Mesenchymal stem cell (in vitro differentiated cells and primary cell): ENCODE measurements around the gene NMT2.

ENCODE experiments used
- DNase-seq: peaks from one replicate; pipeline ENCODE4 v3.0.0-alpha.2; 2013
- H2AFZ ChIP-seq: one replicate; pipeline ENCODE4 v1.6.1; 2013; ENCODE audit warnings: low read depth, mild to moderate bottlenecking, control low read depth, inconsistent platforms, low read length, moderate library complexity
- H2AK5ac ChIP-seq: 2 replicates; pipeline ENCODE4 v1.6.1; 2013; ENCODE audit warnings: low read length, moderate library complexity, mild to moderate bottlenecking, inconsistent platforms; ENCODE audit not compliant: severe bottlenecking
- H2BK120ac ChIP-seq: one replicate; pipeline ENCODE4 v1.6.1; 2013; ENCODE audit warnings: low read depth, mild to moderate bottlenecking, inconsistent platforms, low read length, moderate library complexity
- H2BK12ac ChIP-seq, 2 experiments: one replicate each; pipeline ENCODE4 v1.6.1; 2013; ENCODE audit warnings: inconsistent platforms in 2 of 2, low read length in 2 of 2, mild to moderate bottlenecking in 2 of 2, moderate library complexity in 2 of 2, control low read depth in 1 of 2
- H2BK15ac ChIP-seq: one replicate; pipeline ENCODE4 v1.6.1; 2013; ENCODE audit warnings: mild to moderate bottlenecking, low read depth, inconsistent platforms; ENCODE audit not compliant: poor library complexity, severe bottlenecking
- H2BK5ac ChIP-seq: 2 replicates; pipeline ENCODE4 v1.6.1; 2013; ENCODE audit warnings: low read depth, mild to moderate bottlenecking, low read length, control low read depth, inconsistent platforms; ENCODE audit not compliant: poor library complexity, severe bottlenecking
- H3K14ac ChIP-seq, 2 experiments: one replicate each; pipeline ENCODE4 v1.6.1; 2013; ENCODE audit warnings: inconsistent platforms in 2 of 2, low read length in 2 of 2, control low read depth in 1 of 2, mild to moderate bottlenecking in 1 of 2, moderate library complexity in 1 of 2
- H3K18ac ChIP-seq, 2 experiments: one replicate each; pipeline ENCODE4 v1.6.1; 2013; ENCODE audit warnings: inconsistent platforms in 2 of 2, low read length in 2 of 2, control low read depth in 1 of 2, low read depth in 1 of 2, mild to moderate bottlenecking in 1 of 2
- H3K23ac ChIP-seq, 2 experiments: one replicate each; pipeline ENCODE4 v1.6.1; 2013; ENCODE audit warnings: inconsistent platforms in 2 of 2, low read length in 2 of 2, mild to moderate bottlenecking in 2 of 2, moderate library complexity in 2 of 2, control low read depth in 1 of 2
- H3K27ac ChIP-seq: 2 replicates; pipeline ENCODE4 v1.5.1; 2013; ENCODE audit warnings: mild to moderate bottlenecking, moderate library complexity, low read length, control low read depth, inconsistent platforms; ENCODE audit not compliant: poor library complexity, severe bottlenecking
- H3K27me3 ChIP-seq, 2 experiments: 2 replicates each; pipeline versions ENCODE4 v1.6.1 to v1.7.0; 2013; ENCODE audit warnings: low read length in 2 of 2, mild to moderate bottlenecking in 2 of 2, moderate library complexity in 2 of 2, control low read depth in 1 of 2, inconsistent platforms in 1 of 2; ENCODE audit not compliant: control insufficient read depth in 1 of 2, insufficient read depth in 1 of 2
- H3K36me3 ChIP-seq, 2 experiments: 2 replicates each; pipeline versions ENCODE4 v1.6.1 to v1.7.0; 2013; ENCODE audit warnings: low read length in 2 of 2, control low read depth in 1 of 2, inconsistent platforms in 1 of 2, low read depth in 1 of 2, mild to moderate bottlenecking in 1 of 2; ENCODE audit not compliant: insufficient read depth in 2 of 2, control insufficient read depth in 1 of 2
- H3K4ac ChIP-seq, 2 experiments: one replicate each; pipeline ENCODE4 v1.6.1; 2013; ENCODE audit warnings: inconsistent platforms in 2 of 2, low read length in 2 of 2, mild to moderate bottlenecking in 2 of 2, moderate library complexity in 2 of 2, control low read depth in 1 of 2, low read depth in 1 of 2
- H3K4me1 ChIP-seq: 2 replicates; pipeline ENCODE4 v1.6.1; 2013; ENCODE audit warnings: low read depth, low read length, control low read depth; ENCODE audit not compliant: control insufficient read depth, insufficient read depth
- H3K4me2 ChIP-seq: 2 replicates; pipeline ENCODE4 v1.6.1; 2013; ENCODE audit warnings: low read length, mild to moderate bottlenecking, inconsistent platforms; ENCODE audit not compliant: poor library complexity, severe bottlenecking
- H3K4me3 ChIP-seq, 2 experiments: 2 replicates each; pipeline versions ENCODE4 v1.5.1 to v1.7.0; 2013; ENCODE audit warnings: low read length in 2 of 2, mild to moderate bottlenecking in 2 of 2, control low read depth in 1 of 2, low read depth in 1 of 2; ENCODE audit not compliant: insufficient read depth in 1 of 2
- H3K79me1 ChIP-seq: replicated peaks from 2 replicates; pipeline ENCODE4 v1.6.1; 2013; ENCODE audit warnings: mild to moderate bottlenecking, control low read depth, low read length, inconsistent platforms; ENCODE audit not compliant: poor library complexity, severe bottlenecking
- H3K9ac ChIP-seq: 2 replicates; pipeline ENCODE4 v1.7.0; 2013; ENCODE audit warnings: mild to moderate bottlenecking, low read length, moderate library complexity
- H3K9me3 ChIP-seq: 2 replicates; pipeline ENCODE4 v1.7.0; 2013; ENCODE audit warnings: mild to moderate bottlenecking, low read length; ENCODE audit not compliant: control insufficient read depth
- H4K8ac ChIP-seq: one replicate; pipeline ENCODE4 v1.6.1; 2013; ENCODE audit warnings: inconsistent platforms, mild to moderate bottlenecking, low read length, moderate library complexity
- H4K91ac ChIP-seq: one replicate; pipeline ENCODE4 v1.6.1; 2013; ENCODE audit warnings: mild to moderate bottlenecking, low read length, inconsistent platforms
- WGBS: methylation state at CpG from one replicate; pipeline ENCODE4 v1.1.7; 2013; ENCODE audit warnings: mixed read lengths; 5-methylcytosine and 5-hydroxymethylcytosine counted together

Gene NMT2

GRCh38 chr10:15141136-15142054 lies 27.1 kb downstream of the NMT2 start:
- Histone ChIP-seq H3K36me3 (peaks cover 7 to 18% of the 10 kb centered on the region in 2 experiments), H2BK5ac (no peak overlapping the region), H4K91ac (no peak overlapping the region), H3K9ac (no peak overlapping the region), H3K4me2 (no peak overlapping the region), H3K27me3 (no peaks in the 10 kb centered on the region), H3K4me1 (peaks cover 5% of the 10 kb centered on the region), H3K27ac (no peak overlapping the region), H3K23ac (no peak overlapping the region), H3K18ac (no peak overlapping the region), H2AFZ (no peak overlapping the region), H3K4ac (no peak overlapping the region), H2BK12ac (no peak overlapping the region), H3K9me3 (no peaks in the 10 kb centered on the region), H3K79me1 (peaks cover 22% of the 10 kb centered on the region), H2BK120ac (no peak overlapping the region), H2AK5ac (no peak overlapping the region), H4K8ac (no peak overlapping the region), H3K4me3 (no peak overlapping the region), H2BK15ac (no peak overlapping the region), H3K14ac (no peak overlapping the region)
- DNase-seq = no peak
- 92% methylated on average over 16 of the region's 16 CpGs for WGBS

- H3K4me2 ChIP-seq = no peak overlapping the region
- no peaks in the 10 kb centered on the region for H3K27me3 ChIP-seq
- 97% methylated on average over 7 of the region's 7 CpGs for WGBS
- no peak overlapping the region for H2AK5ac ChIP-seq
- no peak for DNase-seq
- peak overlapping the region in 1 of 2 experiments; percentile 56 for H3K18ac ChIP-seq
- peaks cover 21% of the 10 kb centered on the region for H3K79me1 ChIP-seq
- no peak overlapping the region for H4K91ac ChIP-seq
- no peak overlapping the region for H4K8ac ChIP-seq
- no peak overlapping the region for H2BK5ac ChIP-seq
- no peak overlapping the region for H3K9ac ChIP-seq
- no peak overlapping the region for H3K4me3 ChIP-seq
- no peaks in the 10 kb centered on the region for H3K9me3 ChIP-seq
- H3K4ac ChIP-seq = peak overlapping the region in 1 of 2 experiments; percentile 30
- no peak overlapping the region for H3K27ac ChIP-seq
- peaks cover 4% of the 10 kb centered on the region for H3K4me1 ChIP-seq
- H2BK120ac ChIP-seq = no peak overlapping the region
- H3K23ac ChIP-seq = no peak overlapping the region
- peaks cover 10 to 21% of the 10 kb centered on the region in 2 experiments for H3K36me3 ChIP-seq
- H2BK15ac ChIP-seq = no peak overlapping the region
- H2BK12ac ChIP-seq = no peak overlapping the region
- H3K14ac ChIP-seq = no peak overlapping the region
- H2AFZ ChIP-seq = no peak overlapping the region
Measured at GRCh38 chr10:15140698-15141097, 27.8 kb downstream of the NMT2 start.

DNA sequence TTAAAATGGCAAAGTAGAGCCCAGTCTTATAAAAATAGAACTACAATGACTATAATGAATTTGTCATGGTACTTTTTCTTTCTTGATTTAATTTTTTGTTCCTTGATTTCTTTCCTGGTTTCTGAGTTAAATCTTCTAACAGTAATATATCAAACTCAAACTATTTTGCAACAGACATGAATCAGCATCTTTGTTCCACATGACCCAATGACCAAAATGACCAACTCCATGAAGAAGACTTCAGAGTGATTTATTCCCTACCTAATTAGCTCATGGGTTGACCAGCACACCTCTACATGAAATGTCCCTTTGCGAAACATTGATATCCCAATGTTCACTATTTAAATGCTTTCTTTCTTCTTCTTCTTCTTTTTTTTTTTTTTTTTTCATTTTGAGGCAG lies 30.9 kb downstream of the NMT2 start:
- H3K36me3 ChIP-seq = peaks cover 32 to 51% of the 10 kb centered on the region in 2 experiments
- peak; percentile 47 for DNase-seq
- no peak overlapping the region for H3K4me2 ChIP-seq
- H2BK120ac ChIP-seq = no peak overlapping the region
- no peak overlapping the region for H2AFZ ChIP-seq
- no peak overlapping the region for H4K91ac ChIP-seq
- no peak overlapping the region for H2BK12ac ChIP-seq
- no peak overlapping the region for H3K14ac ChIP-seq
- H3K18ac ChIP-seq = no peak overlapping the region
- H3K4ac ChIP-seq = no peak overlapping the region
- H2BK5ac ChIP-seq = no peak overlapping the region
- no peak overlapping the region for H4K8ac ChIP-seq
- WGBS = 100% methylated on average over 1 of the region's 1 CpG
- no peak overlapping the region for H3K23ac ChIP-seq
- peak overlapping the region; percentile 37 for H3K9ac ChIP-seq
- H3K4me1 ChIP-seq = peaks cover 3% of the 10 kb centered on the region
- peaks cover 14% of the 10 kb centered on the region for H3K79me1 ChIP-seq
- no peak overlapping the region for H2BK15ac ChIP-seq
- no peak overlapping the region for H3K27ac ChIP-seq
- H2AK5ac ChIP-seq = no peak overlapping the region
- no peaks in the 10 kb centered on the region for H3K27me3 ChIP-seq
- H3K9me3 ChIP-seq = no peaks in the 10 kb centered on the region
- no peak overlapping the region for H3K4me3 ChIP-seq

GRCh38 chr10:15137036-15137359 lies 31.5 kb downstream of the NMT2 start:
- H3K9ac ChIP-seq = peak overlapping the region; percentile 37
- H3K4me2 ChIP-seq = no peak overlapping the region
- H3K23ac ChIP-seq = no peak overlapping the region
- no peak overlapping the region for H3K4ac ChIP-seq
- H2AFZ ChIP-seq = no peak overlapping the region
- no peak overlapping the region for H2BK12ac ChIP-seq
- H3K4me3 ChIP-seq = no peak overlapping the region
- H3K18ac ChIP-seq = no peak overlapping the region
- DNase-seq = peak; percentile 66
- no peak overlapping the region for H2BK15ac ChIP-seq
- H3K14ac ChIP-seq = no peak overlapping the region
- H4K91ac ChIP-seq = no peak overlapping the region
- no peaks in the 10 kb centered on the region for H3K4me1 ChIP-seq
- H3K79me1 ChIP-seq = peaks cover 14% of the 10 kb centered on the region
- no peak overlapping the region for H4K8ac ChIP-seq
- no peak overlapping the region for H2BK120ac ChIP-seq
- H2AK5ac ChIP-seq = no peak overlapping the region
- no peaks in the 10 kb centered on the region for H3K9me3 ChIP-seq
- H3K27ac ChIP-seq = no peak overlapping the region
- H3K36me3 ChIP-seq = peaks cover 36 to 58% of the 10 kb centered on the region in 2 experiments
- no peak overlapping the region for H2BK5ac ChIP-seq
- WGBS = 75% methylated on average over 3 of the region's 4 CpGs
- no peaks in the 10 kb centered on the region for H3K27me3 ChIP-seq
